Epithelial cell of proximal tubule (primary cell): ENCODE results near the gene ZIC4. TPM values are rescaled to one million over a fixed set of nuclear protein-coding genes. Genes with fewer than 3 reads are reported as not detected.

Source experiments
- DNase-seq: peaks from one replicate; pipeline ENCODE4 v3.0.0-alpha.2; 2011; ENCODE audit warnings: low read depth
- H3K4me3 ChIP-seq: 2 replicates; pipeline ENCODE4 v1.5.1; 2011; ENCODE audit warnings: low read depth, mild to moderate bottlenecking, low read length
- total RNA-seq: library from RNA; depleted of rRNA; stranded (reverse); fragments of >200 nt; gene quantifications from 2 replicates; pipeline ENCODE4 v1.2.3, GENCODE V29; 2015
- TF ChIP-seq, protein P1 (sequence below): conservative IDR thresholded peaks from 2 replicates; pipeline ENCODE4 v1.5.1; 2012; ENCODE audit warnings: low read depth, mild to moderate bottlenecking, low read length

The ZIC4 gene
- total RNA-seq, 1 donor from 2014 or later: not detected

DNA sequence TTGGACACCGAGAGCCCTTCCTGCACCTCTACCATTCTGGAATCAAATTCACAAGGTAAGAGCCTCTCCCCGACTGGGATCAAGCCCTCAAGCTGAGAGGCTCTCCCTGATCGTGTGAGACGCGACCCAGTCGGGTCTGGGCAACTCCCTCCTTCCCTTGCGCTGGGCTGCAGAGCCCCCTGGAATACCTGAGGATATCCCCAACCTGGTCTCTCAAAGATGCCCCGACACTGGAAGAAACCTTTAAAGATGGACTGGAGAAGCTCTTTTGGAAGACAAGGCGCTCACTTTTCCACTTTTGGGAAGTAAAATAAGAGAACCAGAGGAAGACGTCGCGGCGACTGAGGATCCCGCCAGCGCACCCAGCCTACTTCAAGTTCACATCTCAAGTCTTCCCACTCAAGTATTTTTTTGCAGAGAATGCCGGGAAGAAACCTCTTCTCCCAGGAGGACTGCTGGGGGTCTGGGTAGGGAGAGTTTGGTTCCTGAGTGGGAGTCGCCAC, 33.8 kb downstream of the ZIC4 start:
- TF ChIP-seq, protein P1, sequence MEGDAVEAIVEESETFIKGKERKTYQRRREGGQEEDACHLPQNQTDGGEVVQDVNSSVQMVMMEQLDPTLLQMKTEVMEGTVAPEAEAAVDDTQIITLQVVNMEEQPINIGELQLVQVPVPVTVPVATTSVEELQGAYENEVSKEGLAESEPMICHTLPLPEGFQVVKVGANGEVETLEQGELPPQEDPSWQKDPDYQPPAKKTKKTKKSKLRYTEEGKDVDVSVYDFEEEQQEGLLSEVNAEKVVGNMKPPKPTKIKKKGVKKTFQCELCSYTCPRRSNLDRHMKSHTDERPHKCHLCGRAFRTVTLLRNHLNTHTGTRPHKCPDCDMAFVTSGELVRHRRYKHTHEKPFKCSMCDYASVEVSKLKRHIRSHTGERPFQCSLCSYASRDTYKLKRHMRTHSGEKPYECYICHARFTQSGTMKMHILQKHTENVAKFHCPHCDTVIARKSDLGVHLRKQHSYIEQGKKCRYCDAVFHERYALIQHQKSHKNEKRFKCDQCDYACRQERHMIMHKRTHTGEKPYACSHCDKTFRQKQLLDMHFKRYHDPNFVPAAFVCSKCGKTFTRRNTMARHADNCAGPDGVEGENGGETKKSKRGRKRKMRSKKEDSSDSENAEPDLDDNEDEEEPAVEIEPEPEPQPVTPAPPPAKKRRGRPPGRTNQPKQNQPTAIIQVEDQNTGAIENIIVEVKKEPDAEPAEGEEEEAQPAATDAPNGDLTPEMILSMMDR: no peak
- no peak for DNase-seq
- no peak overlapping the region for H3K4me3 ChIP-seq

DNA sequence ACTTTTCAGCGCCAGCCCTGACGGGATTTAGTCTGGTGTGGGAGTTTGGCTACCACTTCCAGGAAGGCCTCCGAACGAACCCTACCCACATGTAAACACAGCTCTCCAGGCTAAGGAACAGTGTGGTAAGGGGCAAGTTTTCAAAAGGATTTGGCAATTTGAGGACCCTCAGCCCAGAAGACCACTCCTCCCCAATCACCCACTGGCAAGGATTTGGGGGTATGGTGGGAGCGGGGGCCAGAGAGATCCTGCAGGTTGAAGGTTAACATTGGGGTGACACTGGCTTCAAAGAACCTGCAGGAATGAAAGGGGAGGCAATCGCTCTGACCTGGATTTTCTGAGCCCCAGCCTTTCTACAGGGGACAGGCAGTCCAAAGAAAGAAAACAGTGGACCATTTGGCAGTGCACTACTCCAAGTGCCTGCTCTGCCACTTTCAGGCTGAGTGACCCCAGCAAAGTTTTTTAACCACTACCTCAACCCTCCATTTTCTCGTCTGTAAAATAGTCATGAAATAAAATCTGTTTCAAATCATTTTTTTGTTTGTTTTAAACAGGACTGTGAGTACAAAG, 34.5 kb downstream of the ZIC4 start:
- no peak overlapping the region for H3K4me3 ChIP-seq
- no peak for DNase-seq
- TF ChIP-seq, protein P1: no peak

DNA sequence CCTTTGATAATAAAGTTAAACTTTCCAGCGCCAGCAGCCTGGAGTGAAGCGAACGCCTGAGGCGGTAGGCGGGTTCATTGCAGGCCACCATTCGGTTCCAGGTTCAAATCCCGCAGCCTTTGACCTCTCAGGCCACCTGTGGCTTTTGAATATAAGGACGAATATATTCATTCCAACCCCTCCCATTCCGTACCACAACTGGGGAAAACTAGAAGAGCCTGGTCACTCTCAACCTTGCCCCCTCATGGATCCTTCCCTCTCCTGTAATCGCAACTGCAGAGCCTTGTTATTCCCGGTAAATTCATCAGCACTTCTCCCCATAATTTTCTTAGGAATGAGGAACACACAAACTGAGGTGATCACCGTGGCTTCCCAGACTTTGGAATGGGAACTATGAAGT, 35.2 kb downstream of the ZIC4 start:
- DNase-seq: no peak
- no peak overlapping the region for H3K4me3 ChIP-seq
- TF ChIP-seq, protein P1: no peak

DNA sequence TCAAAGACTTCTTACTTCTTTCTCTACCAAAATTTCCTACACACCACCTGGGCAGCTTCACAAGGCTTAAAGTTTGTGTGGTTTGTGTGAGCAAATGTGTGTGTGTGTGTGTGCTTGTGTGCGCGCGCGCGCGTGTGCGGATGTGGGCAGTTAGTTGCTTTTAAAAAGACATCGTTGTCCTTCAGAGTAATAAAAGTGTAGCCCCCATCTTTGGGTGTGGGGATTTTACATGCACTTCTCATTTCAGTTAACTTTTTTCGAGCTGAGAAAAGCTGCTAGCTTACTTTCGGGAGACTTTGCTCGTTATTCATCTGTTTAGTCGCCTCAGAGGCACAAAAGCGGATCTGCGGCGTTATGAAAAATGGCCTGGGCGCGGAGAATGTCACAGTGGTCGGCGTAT, 36.0 kb downstream of the ZIC4 start:
- TF ChIP-seq, protein P1: no peak
- no peak overlapping the region for H3K4me3 ChIP-seq
- no peak for DNase-seq

DNA sequence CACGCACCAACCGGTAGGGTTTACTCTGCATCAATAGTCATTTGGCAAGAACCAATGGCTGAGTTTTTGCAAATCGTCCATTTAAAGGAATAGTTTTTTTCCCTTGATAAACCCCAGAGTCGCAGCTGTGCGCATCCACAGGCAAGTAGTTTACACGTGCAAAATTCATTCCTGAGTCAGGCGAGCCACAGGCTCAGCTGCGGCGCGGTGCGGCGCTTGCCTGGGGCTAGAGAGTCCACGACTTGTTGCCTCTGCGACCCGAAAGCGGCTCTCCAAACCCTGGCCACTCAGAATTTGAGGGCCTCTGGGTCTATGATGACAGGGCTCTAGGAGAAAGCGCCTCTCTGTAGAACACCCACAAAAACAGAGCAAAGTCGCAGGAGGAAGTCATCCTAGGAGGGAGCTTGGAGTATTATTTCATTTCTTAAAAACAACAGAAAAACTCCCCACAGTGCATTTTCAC, 36.7 kb downstream of the ZIC4 start:
- no peak for DNase-seq
- TF ChIP-seq, protein P1: no peak
- H3K4me3 ChIP-seq: no peak overlapping the region

DNA sequence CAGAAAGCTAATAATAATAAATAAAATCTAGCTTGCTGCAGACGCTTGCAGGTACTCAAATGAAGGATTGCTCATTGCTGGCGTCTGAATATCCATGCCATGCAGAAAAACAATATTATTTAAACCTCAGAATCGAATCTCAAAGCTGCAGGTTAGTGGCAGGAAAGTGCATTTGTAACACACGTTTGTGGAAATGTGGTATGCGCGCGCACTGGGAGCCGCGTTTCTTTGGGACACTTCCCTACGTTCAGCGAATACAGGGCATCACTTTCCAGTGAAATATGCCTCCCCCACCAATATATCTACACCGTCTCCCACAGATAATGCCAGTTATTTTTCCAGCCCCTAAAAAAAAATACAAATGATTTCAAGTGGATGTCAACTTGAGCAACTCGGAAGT, 37.1 kb downstream of the ZIC4 start:
- no peak overlapping the region for H3K4me3 ChIP-seq
- TF ChIP-seq, protein P1: no peak
- no peak for DNase-seq
